Suprapubic skin (tissue), 4 donors: ENCODE results near the gene SORT1. TPM values are rescaled to one million over a fixed set of nuclear protein-coding genes. Genes with fewer than 3 reads are reported as not detected.
"Not testable (repeated sequence)": the region's sequence is repeated elsewhere in the genome, so short reads cannot be mapped to it uniquely, and the experiment has no call there.

ENCODE experiments used
- DNase-seq, 2 donors: peaks; one replicate each; pipeline ENCODE4 v3.0.0-alpha.2; 2019; ENCODE audit warnings: low spot score in 2 of 2
- H3K27ac ChIP-seq: fragments of 200-600 bp; sonication (generic); one replicate; pipeline ENCODE4 v1.5.1; 2019
- H3K27me3 ChIP-seq: fragments of 200-600 bp; sonication (generic); one replicate; pipeline ENCODE4 v1.5.1; 2019
- H3K36me3 ChIP-seq: fragments of 200-600 bp; sonication (generic); one replicate; pipeline ENCODE4 v1.5.1; 2019
- H3K4me1 ChIP-seq: fragments of 200-600 bp; sonication (generic); one replicate; pipeline ENCODE4 v1.5.1; 2019
- H3K4me3 ChIP-seq: fragments of 200-600 bp; sonication (generic); one replicate; pipeline ENCODE4 v1.5.1; 2019; ENCODE audit warnings: mild to moderate bottlenecking
- H3K9me3 ChIP-seq: fragments of 200-600 bp; sonication (generic); one replicate; pipeline ENCODE4 v1.5.1; 2019
- EP300 ChIP-seq: sonication (generic); formaldehyde crosslinking; IDR thresholded peaks from one replicate; pipeline ENCODE4 v1.6.1; 2017; ENCODE audit warnings: antibody characterized with exemption
- POLR2A ChIP-seq, 2 donors: fragments of 450-650 bp; IDR thresholded peaks; one replicate each; pipeline ENCODE4 v1.6.1; 2017; ENCODE audit warnings: antibody characterized with exemption in 2 of 2, mild to moderate bottlenecking in 2 of 2, moderate library complexity in 2 of 2
- POLR2AphosphoS5 ChIP-seq, 3 donors: sonication (generic); formaldehyde crosslinking; IDR thresholded peaks; one replicate each; pipeline ENCODE4 v1.6.1; 2017; ENCODE audit warnings: antibody characterized with exemption in 3 of 3
- WGBS: methylation state at CpG from one replicate; pipeline ENCODE4 v1.1.5; 2018; 5-methylcytosine and 5-hydroxymethylcytosine counted together
- total RNA-seq, 4 donors: library from RNA; depleted of rRNA; stranded (reverse); fragments of >200 nt; gene quantifications; one replicate each; pipeline ENCODE4 v1.1.0, GENCODE V29; 2016
- TF ChIP-seq, protein P1 (sequence below), 2 donors: fragments of 200-600 bp in 1 of 2; fragments of 450-650 bp in 1 of 2; sonication (generic) in 1 of 2; IDR thresholded peaks; one replicate each; pipeline ENCODE4 v1.5.1; 2016 to 2019; ENCODE audit warnings: antibody characterized with exemption in 2 of 2, mild to moderate bottlenecking in 1 of 2, moderate library complexity in 1 of 2

Gene SORT1
- total RNA-seq, 4 donors from 2014 or later: 27.8 to 52.7 (median 34.5) TPM

DNA sequence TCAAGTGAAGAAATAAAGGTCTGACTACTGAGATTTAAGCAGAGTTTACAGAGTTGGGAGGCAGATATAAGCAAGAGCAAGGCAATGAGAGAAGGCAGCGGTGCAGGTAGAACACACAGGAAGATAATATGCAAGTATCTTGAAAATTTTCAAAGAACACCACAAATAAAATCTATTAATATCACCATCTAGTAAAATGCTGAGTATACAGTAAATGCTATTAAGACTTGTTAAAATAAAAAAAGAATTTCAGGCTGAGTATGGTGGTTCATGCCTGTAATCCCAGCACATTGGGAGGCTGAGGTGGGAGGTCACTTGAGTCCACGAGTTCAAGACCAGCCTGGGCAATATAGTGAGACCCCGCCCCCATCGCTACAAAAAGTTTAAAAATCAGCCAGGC is 20.0 kb downstream of the SORT1 start:
- no peaks in the 10 kb centered on the region for H3K9me3 ChIP-seq
- H3K27ac ChIP-seq: no peak overlapping the region
- 92% methylated on average over 4 of the region's 4 CpGs for WGBS
- no peak for DNase-seq
- TF ChIP-seq, protein P1, sequence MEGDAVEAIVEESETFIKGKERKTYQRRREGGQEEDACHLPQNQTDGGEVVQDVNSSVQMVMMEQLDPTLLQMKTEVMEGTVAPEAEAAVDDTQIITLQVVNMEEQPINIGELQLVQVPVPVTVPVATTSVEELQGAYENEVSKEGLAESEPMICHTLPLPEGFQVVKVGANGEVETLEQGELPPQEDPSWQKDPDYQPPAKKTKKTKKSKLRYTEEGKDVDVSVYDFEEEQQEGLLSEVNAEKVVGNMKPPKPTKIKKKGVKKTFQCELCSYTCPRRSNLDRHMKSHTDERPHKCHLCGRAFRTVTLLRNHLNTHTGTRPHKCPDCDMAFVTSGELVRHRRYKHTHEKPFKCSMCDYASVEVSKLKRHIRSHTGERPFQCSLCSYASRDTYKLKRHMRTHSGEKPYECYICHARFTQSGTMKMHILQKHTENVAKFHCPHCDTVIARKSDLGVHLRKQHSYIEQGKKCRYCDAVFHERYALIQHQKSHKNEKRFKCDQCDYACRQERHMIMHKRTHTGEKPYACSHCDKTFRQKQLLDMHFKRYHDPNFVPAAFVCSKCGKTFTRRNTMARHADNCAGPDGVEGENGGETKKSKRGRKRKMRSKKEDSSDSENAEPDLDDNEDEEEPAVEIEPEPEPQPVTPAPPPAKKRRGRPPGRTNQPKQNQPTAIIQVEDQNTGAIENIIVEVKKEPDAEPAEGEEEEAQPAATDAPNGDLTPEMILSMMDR (IDR thresholded peaks at IDR 0.05): no peak
- TF ChIP-seq EP300: no peak
- TF ChIP-seq POLR2AphosphoS5 (IDR thresholded peaks at IDR 0.05): no peak
- no peak for TF ChIP-seq POLR2A (IDR thresholded peaks at IDR 0.05)
- H3K27me3 ChIP-seq: no peaks in the 10 kb centered on the region
- H3K4me1 ChIP-seq: peaks cover 3% of the 10 kb centered on the region
- no peak overlapping the region for H3K4me3 ChIP-seq
- H3K36me3 ChIP-seq: no peaks in the 10 kb centered on the region

DNA sequence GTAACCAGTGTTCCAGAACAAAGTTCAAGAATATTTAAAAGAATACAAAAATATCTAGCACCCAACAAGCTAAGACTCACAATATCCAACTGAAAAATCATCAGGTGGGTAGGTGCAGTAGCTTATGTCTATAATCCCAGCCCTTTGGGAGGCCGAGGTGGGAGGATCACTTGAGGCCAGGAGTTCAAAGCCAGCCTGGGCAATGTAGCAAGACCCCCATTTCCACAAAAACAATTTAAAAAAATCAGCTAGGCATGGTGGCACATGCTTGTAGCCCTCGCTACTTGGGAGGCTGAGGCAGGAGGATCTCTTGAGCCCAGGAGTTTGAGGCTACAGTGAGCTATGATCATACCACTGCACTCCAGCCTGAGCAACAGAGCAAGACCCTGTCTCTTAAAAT is 24.0 kb downstream of the SORT1 start:
- H3K27ac ChIP-seq, DNase-seq, H3K27me3 ChIP-seq, H3K36me3 ChIP-seq, H3K9me3 ChIP-seq, H3K4me3 ChIP-seq: not testable (repeated sequence)
- WGBS: 100% methylated on average over 2 of the region's 2 CpGs
- peaks cover 23% of the 10 kb centered on the region for H3K4me1 ChIP-seq

DNA sequence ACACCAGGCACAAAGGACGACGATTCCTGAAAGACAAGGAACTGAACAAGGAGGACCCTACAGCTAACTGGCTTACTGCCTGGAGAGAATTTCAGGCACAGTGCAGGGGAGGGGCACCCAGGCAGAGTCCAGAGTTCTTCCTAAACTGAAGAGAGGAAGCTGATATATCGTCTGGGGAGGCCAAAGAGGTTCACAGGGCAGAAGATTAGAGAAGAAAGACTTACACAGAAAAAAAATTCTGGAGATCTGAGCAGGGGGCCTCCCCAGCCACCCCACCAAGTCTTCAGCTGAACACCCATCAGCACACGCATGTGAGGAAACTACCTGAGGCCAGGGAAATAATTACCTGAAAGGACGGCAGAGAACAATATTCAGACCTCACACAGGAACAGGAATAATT is 24.6 kb downstream of the SORT1 start:
- WGBS: 47% methylated on average over 5 of the region's 5 CpGs
- Histone ChIP-seq H3K4me3 (no peak overlapping the region), H3K9me3 (no peaks in the 10 kb centered on the region), H3K27ac (no peak overlapping the region), H3K4me1 (peaks cover 23% of the 10 kb centered on the region), H3K36me3 (no peaks in the 10 kb centered on the region), H3K27me3 (no peaks in the 10 kb centered on the region)
- TF ChIP-seq EP300 (no peak), POLR2A (IDR thresholded peaks at IDR 0.05) (no peak)
- no peak for DNase-seq

DNA sequence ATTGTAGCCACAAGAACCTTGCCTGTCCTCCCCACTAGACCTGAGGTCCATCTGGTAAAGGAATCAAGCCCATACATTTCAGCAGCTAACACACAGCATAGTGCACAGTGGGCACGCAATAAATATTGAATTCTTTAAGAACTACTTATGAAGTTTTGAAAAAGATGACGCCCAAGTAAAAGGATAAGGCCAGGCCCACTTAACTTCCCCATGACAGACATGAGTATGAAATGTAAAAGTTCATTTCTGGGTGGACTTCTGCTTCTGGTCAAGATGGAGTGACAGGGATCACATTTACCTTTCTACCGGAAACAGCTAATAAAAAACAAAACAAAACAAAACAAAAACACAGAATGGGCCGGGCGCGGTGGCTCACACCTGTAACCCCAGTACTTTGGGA is 25.4 kb downstream of the SORT1 start:
- 95% methylated on average over 6 of the region's 6 CpGs for WGBS
- peak overlapping the region; percentile 59 for H3K27ac ChIP-seq

DNA sequence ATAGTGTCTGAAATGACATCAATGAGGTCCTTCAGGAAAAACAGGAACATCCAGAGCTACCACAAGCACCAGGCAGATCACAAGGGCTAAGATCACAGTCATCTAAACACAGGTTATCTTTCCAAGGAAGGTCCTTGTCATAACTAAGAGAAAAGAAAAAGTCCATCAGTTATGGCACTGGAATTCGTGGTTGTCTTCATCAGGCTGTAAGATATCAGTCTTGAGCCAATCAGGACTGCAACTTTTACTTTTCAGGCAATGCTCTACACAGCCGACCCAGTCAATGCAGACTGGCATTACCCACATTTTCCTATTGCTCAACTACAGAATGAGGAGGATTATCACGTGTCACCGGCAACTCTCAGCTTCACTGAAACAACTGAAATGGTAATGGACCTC is 26.4 kb downstream of the SORT1 start:
- Histone ChIP-seq H3K27me3 (no peaks in the 10 kb centered on the region), H3K27ac (peak overlapping the region; percentile 59), H3K4me1 (peaks cover 23% of the 10 kb centered on the region), H3K4me3 (no peak overlapping the region), H3K9me3 (no peaks in the 10 kb centered on the region), H3K36me3 (peaks cover 8% of the 10 kb centered on the region)
- peak in 1 of 3 donors; percentile 32 for TF ChIP-seq POLR2AphosphoS5 (IDR thresholded peaks at IDR 0.05)
- TF ChIP-seq, protein P1 (IDR thresholded peaks at IDR 0.05): no peak
- WGBS: 47% methylated on average over 4 of the region's 4 CpGs
- DNase-seq: no peak

More for the DNA sequence above, 25.4 kb downstream of the SORT1 start:
- no peak for DNase-seq
- Histone ChIP-seq H3K4me1 (peaks cover 23% of the 10 kb centered on the region), H3K9me3 (no peaks in the 10 kb centered on the region), H3K36me3 (no peaks in the 10 kb centered on the region), H3K4me3 (no peak overlapping the region), H3K27me3 (no peaks in the 10 kb centered on the region)
- TF ChIP-seq EP300 (no peak), POLR2A (IDR thresholded peaks at IDR 0.05) (no peak), POLR2AphosphoS5 (IDR thresholded peaks at IDR 0.05) (no peak)
- TF ChIP-seq, protein P1 (IDR thresholded peaks at IDR 0.05): no peak

DNA sequence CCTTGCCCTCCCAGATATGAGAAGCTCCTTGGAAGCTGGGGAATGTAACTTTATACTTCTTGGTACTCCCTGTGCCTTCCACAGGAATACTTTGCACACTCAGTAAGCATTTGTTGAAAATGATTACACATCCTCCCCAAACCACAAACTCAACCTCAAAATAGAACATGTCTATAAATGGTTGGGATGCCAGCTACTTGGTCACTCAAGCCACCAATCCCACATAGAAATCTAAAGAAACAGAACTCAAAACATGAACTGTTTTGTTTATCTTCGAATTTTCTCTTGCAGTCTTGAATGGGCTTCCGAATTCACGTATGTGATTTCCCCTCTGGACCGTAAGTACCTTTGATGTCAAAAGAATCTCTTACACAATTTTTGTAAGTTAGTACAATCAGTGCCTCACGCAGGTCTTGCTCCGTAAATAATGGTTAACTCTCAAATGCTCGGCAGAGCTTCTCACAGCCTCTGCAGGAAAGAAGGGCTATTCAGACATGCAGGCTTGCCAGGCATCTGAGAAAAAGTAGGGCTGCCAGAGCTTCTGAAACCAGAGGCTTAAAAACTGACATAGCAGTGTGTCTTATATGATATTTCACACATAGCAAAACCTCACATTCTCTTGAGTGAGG is 26.9 kb downstream of the SORT1 start:
- WGBS: 52% methylated on average over 7 of the region's 7 CpGs
- no peak overlapping the region for H3K4me3 ChIP-seq
- no peaks in the 10 kb centered on the region for H3K9me3 ChIP-seq
- no peaks in the 10 kb centered on the region for H3K27me3 ChIP-seq
- peaks cover 8% of the 10 kb centered on the region for H3K36me3 ChIP-seq
- TF ChIP-seq EP300: peak; percentile 47
- no peak for TF ChIP-seq POLR2AphosphoS5 (IDR thresholded peaks at IDR 0.05)
- no peak for TF ChIP-seq POLR2A (IDR thresholded peaks at IDR 0.05)
- TF ChIP-seq, protein P1 (IDR thresholded peaks at IDR 0.05): no peak
- H3K4me1 ChIP-seq: peaks cover 23% of the 10 kb centered on the region
- H3K27ac ChIP-seq: peak overlapping the region; percentile 59
- DNase-seq: no peak
